Activated gamma-delta T cell treated with Interleukin-2 at 50 U/mL for 16 hours (primary cell): ENCODE results near the gene NRSN2.

Experiments used
- DNase-seq: peaks from one replicate; pipeline ENCODE4 v3.0.0-alpha.2; 2020

NRSN2 gene

DNA sequence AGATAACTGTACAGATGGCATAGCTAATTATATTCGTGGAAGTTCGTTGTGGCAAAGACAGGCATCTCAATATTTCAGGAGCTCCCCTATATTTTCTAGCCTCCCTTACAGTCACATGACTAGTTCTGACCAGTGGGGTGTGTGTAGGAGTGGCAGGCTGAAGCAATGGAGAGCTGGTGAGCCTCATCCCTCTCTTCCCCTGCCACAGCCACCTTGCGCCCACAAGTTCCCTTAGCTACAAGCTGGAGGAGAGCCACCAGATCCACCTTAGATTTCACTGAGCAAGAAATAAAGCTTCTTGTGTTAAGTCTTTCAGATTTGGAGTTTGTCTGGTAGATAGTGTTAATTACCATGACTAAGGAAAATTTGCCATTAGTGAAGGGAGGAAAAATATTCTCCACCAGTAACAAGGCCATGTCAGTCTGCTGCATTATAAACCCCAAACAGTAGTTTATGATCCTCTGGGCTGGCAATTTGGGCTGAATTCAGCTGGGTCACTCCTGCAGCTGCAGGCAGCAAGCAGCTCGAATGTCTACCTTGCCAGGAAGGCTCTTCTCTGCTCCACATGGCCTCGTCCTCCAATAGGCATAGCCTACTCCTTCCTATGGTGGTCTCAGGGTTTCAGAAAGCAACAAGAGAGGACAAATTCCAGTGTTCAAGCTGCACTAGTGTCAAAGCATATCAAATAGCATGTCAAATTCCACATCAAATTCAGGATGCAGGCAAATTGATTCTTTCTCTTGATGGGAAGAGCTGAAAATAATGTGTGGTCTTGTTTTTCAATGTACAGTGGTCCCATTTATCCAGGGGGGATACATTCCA lies 53.8 kb downstream of the NRSN2 start:
- DNase-seq: no peak

DNA sequence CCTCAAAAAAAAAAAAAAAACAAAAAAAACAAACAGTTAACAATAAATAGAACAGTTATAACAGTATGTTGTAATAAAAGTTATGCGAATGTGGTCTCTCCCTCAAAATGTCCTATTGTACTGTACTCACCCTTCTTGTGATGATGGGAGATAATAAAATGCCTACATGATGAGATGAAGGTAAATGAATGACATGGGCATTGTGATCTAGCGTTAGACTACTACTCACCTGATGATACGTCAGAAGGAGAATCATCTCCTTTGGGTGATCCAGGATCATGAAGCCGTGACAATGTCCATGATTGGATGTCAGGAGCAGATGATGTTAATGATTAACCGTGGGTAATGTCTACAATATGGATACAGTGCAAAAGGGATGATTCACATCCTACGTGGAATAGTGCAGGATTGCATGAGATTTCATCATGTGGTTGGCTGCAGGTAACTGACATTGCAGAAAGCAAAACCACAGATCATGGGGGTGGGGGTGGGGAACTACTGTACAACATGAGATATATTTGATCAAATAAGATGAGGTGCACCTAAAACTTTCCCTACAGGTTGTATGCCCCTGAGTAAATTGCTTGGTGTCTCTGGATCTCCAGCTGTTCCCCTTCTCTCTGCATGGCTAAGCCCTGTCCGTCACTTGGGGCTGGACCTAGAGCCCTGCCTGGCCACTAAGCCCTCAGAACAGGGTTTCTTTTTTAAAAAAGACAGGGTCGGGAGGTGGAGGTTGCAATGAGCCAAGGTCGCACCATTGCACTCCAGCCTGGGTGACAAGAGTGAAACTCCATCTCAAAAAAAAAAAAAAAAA lies 55.0 kb downstream of the NRSN2 start:
- DNase-seq: no peak

- no peak for DNase-seq
Measured at GRCh38 chr20:402496-402885, 55.6 kb downstream of the NRSN2 start.

- no peak for DNase-seq
Measured at GRCh38 chr20:402898-403581, 56.1 kb downstream of the NRSN2 start.

GRCh38 chr20:403582-403957 lies 56.7 kb downstream of the NRSN2 start:
- no peak for DNase-seq

GRCh38 chr20:404088-404487 lies 57.2 kb downstream of the NRSN2 start:
- no peak for DNase-seq
